CD4-positive, CD25-positive, alpha-beta regulatory T cell (primary cell): ENCODE measurements around the gene DEPDC4. TPM values are rescaled to one million over a fixed set of nuclear protein-coding genes. Genes with fewer than 3 reads are reported as not detected.
"Not testable (repeated sequence)": the region's sequence is repeated elsewhere in the genome, so short reads cannot be mapped to it uniquely, and the experiment has no call there.

Experiments used
- ATAC-seq, 2 donors: fragments of 150-1000 bp; cut with Tn5 transposase; one replicate each; pipeline ENCODE4 v1.10.0; 2021; ENCODE audit warnings: low read depth in 2 of 2, moderate number of reproducible peaks in 2 of 2, moderate library complexity in 1 of 2
- DNase-seq, 3 donors: peaks; one replicate each; pipeline versions ENCODE4 v3.0.0 to v3.0.0-alpha.2; 2012 to 2022; ENCODE audit warnings: mixed read lengths in 1 of 3
- H3K27ac ChIP-seq: one replicate; pipeline ENCODE4 v1.7.0; 2013; ENCODE audit warnings: mild to moderate bottlenecking, low read length; ENCODE audit not compliant: insufficient read depth, poor library complexity, severe bottlenecking
- H3K27me3 ChIP-seq: one replicate; pipeline ENCODE4 v1.7.0; 2013; ENCODE audit warnings: low read length; ENCODE audit not compliant: control insufficient read depth, insufficient read depth
- H3K36me3 ChIP-seq: one replicate; pipeline ENCODE4 v1.7.0; 2013; ENCODE audit warnings: mild to moderate bottlenecking, low read length, moderate library complexity; ENCODE audit not compliant: control insufficient read depth, insufficient read depth
- H3K4me1 ChIP-seq: 2 replicates; pipeline ENCODE4 v1.7.0; 2013; ENCODE audit warnings: mild to moderate bottlenecking, low read length; ENCODE audit not compliant: insufficient read depth, control insufficient read depth, poor library complexity, severe bottlenecking
- H3K4me3 ChIP-seq: one replicate; pipeline ENCODE4 v1.7.0; 2013; ENCODE audit warnings: low read depth, mild to moderate bottlenecking, low read length, moderate library complexity
- H3K9me3 ChIP-seq, 2 experiments: 1 replicate in 1 of 2; 2 replicates in 1 of 2; pipeline ENCODE4 v1.7.0; 2013; ENCODE audit warnings: low read length in 2 of 2, mild to moderate bottlenecking in 1 of 2, moderate library complexity in 1 of 2; ENCODE audit not compliant: control insufficient read depth in 2 of 2
- H3K27ac Mint-ChIP-seq, 3 donors: one replicate each; pipeline ENCODE4 v1.8.0; 2020 to 2022; ENCODE audit warnings: mild to moderate bottlenecking in 3 of 3, mixed read lengths in 3 of 3, moderate library complexity in 2 of 3
- H3K27me3 Mint-ChIP-seq: one replicate; pipeline ENCODE4 v1.8.0; 2022; ENCODE audit warnings: mild to moderate bottlenecking, mixed read lengths
- H3K36me3 Mint-ChIP-seq: one replicate; pipeline ENCODE4 v1.8.0; 2020; ENCODE audit warnings: mixed read lengths
- H3K4me1 Mint-ChIP-seq, 4 donors: one replicate each; pipeline ENCODE4 v1.8.0; 2020 to 2022; ENCODE audit warnings: mixed read lengths in 4 of 4, mild to moderate bottlenecking in 1 of 4
- H3K4me3 Mint-ChIP-seq, 4 donors: one replicate each; pipeline ENCODE4 v1.8.0; 2020 to 2022; ENCODE audit warnings: mild to moderate bottlenecking in 4 of 4, mixed read lengths in 4 of 4, moderate library complexity in 3 of 4
- H3K9me3 Mint-ChIP-seq, 7 donors: one replicate each; pipeline ENCODE4 v1.8.0; 2020 to 2022; ENCODE audit warnings: mixed read lengths in 7 of 7, mild to moderate bottlenecking in 3 of 7, moderate library complexity in 2 of 7
- polyA plus RNA-seq, 4 donors: library from polyadenylated mRNA; unstranded; fragments of 300-500 nt; fragmentation: Illumina TruSeq; gene quantifications; one replicate each; pipeline ENCODE4 v1.2.3, GENCODE V29; 2021
- total RNA-seq: library from RNA; stranded (reverse); gene quantifications from one replicate; pipeline ENCODE4 v1.2.3, GENCODE V29; 2022

The DEPDC4 gene
- total and polyA plus RNA-seq, 5 donors from 2014 or later: 0.31 to 1.1 (median 0.50) TPM; not detected in 2

- no peaks in the 10 kb centered on the region for H3K36me3 Mint-ChIP-seq
- Histone ChIP-seq H3K4me3 (no peak overlapping the region), H3K4me1 (no peaks in the 10 kb centered on the region), H3K27me3 (no peaks in the 10 kb centered on the region), H3K27ac (no peak overlapping the region), H3K9me3 (no peaks in the 10 kb centered on the region), H3K36me3 (no peaks in the 10 kb centered on the region)
- ATAC-seq (no peak), DNase-seq (no peak)
- peaks cover 0 to 2% (median 0%) of the 10 kb centered on the region in 7 donors for H3K9me3 Mint-ChIP-seq
- H3K4me3 Mint-ChIP-seq: no peak overlapping the region
- no peak overlapping the region for H3K27ac Mint-ChIP-seq
- H3K4me1 Mint-ChIP-seq: no peaks in the 10 kb centered on the region
- no peaks in the 10 kb centered on the region for H3K27me3 Mint-ChIP-seq
Measured at GRCh38 chr12:100239589-100239988, 27.3 kb downstream of the DEPDC4 start.

- peaks cover 0 to 2% (median 0%) of the 10 kb centered on the region in 7 donors for H3K9me3 Mint-ChIP-seq
- H3K4me1 Mint-ChIP-seq: no peaks in the 10 kb centered on the region
- H3K27ac Mint-ChIP-seq: no peak overlapping the region
- Histone ChIP-seq H3K4me1 (no peaks in the 10 kb centered on the region), H3K27me3 (no peaks in the 10 kb centered on the region), H3K27ac (no peak overlapping the region), H3K36me3 (no peaks in the 10 kb centered on the region), H3K9me3 (no peaks in the 10 kb centered on the region), H3K4me3 (no peak overlapping the region)
- no peaks in the 10 kb centered on the region for H3K27me3 Mint-ChIP-seq
- ATAC-seq: no peak
- H3K4me3 Mint-ChIP-seq: no peak overlapping the region
- no peaks in the 10 kb centered on the region for H3K36me3 Mint-ChIP-seq
- DNase-seq: no peak
Measured at GRCh38 chr12:100238801-100239200, 28.1 kb downstream of the DEPDC4 start.

GRCh38 chr12:100234591-100235304 is 32.1 kb downstream of the DEPDC4 start:
- no peaks in the 10 kb centered on the region for H3K4me1 ChIP-seq
- no peak overlapping the region for H3K27ac ChIP-seq
- peak in 2 of 3 donors; percentile 21 to 46 for DNase-seq
- H3K9me3 ChIP-seq: no peaks in the 10 kb centered on the region
- no peak overlapping the region for H3K27ac Mint-ChIP-seq
- no peak overlapping the region for H3K4me3 ChIP-seq
- no peaks in the 10 kb centered on the region for H3K4me1 Mint-ChIP-seq
- no peaks in the 10 kb centered on the region for H3K27me3 ChIP-seq
- no peak for ATAC-seq
- no peaks in the 10 kb centered on the region for H3K9me3 Mint-ChIP-seq
- H3K36me3 ChIP-seq: no peaks in the 10 kb centered on the region
- no peaks in the 10 kb centered on the region for H3K36me3 Mint-ChIP-seq
- H3K4me3 Mint-ChIP-seq: no peak overlapping the region
- H3K27me3 Mint-ChIP-seq: peaks cover 4% of the 10 kb centered on the region

GRCh38 chr12:100234166-100234565 is 32.7 kb downstream of the DEPDC4 start:
- Histone ChIP-seq H3K4me3 (no peak overlapping the region), H3K27me3 (no peaks in the 10 kb centered on the region), H3K36me3 (no peaks in the 10 kb centered on the region), H3K9me3 (no peaks in the 10 kb centered on the region), H3K27ac (no peak overlapping the region), H3K4me1 (no peaks in the 10 kb centered on the region)
- Mint-ChIP-seq H3K36me3 (no peaks in the 10 kb centered on the region), H3K9me3 (no peaks in the 10 kb centered on the region), H3K4me3 (no peak overlapping the region), H3K27me3 (peaks cover 4% of the 10 kb centered on the region), H3K27ac (no peak overlapping the region), H3K4me1 (peaks cover 0 to under 1% (median 0%) of the 10 kb centered on the region in 4 donors)
- DNase-seq (no peak), ATAC-seq (no peak)

- not testable (repeated sequence) for H3K36me3 Mint-ChIP-seq, H3K27me3 ChIP-seq, DNase-seq, H3K9me3 Mint-ChIP-seq, H3K4me1 Mint-ChIP-seq, H3K9me3 ChIP-seq, H3K4me3 Mint-ChIP-seq, ATAC-seq, H3K4me3 ChIP-seq, H3K4me1 ChIP-seq, H3K27ac Mint-ChIP-seq, H3K36me3 ChIP-seq, H3K27ac ChIP-seq, H3K27me3 Mint-ChIP-seq
Measured at GRCh38 chr12:100231873-100232272, 35.0 kb downstream of the DEPDC4 start.

- no peaks in the 10 kb centered on the region for H3K9me3 Mint-ChIP-seq
- peaks cover 0 to 2% (median 0%) of the 10 kb centered on the region in 4 donors for H3K4me1 Mint-ChIP-seq
- H3K36me3 Mint-ChIP-seq: peaks cover 6% of the 10 kb centered on the region
- no peak for ATAC-seq
- no peak for DNase-seq
- no peaks in the 10 kb centered on the region for H3K4me1 ChIP-seq
- no peak overlapping the region for H3K4me3 Mint-ChIP-seq
- no peak overlapping the region for H3K4me3 ChIP-seq
- H3K27me3 Mint-ChIP-seq: peaks cover 4% of the 10 kb centered on the region
- peaks cover 8% of the 10 kb centered on the region for H3K36me3 ChIP-seq
- peak overlapping the region in 1 of 3 donors; percentile 19 for H3K27ac Mint-ChIP-seq
- H3K9me3 ChIP-seq: no peaks in the 10 kb centered on the region
- H3K27me3 ChIP-seq: no peaks in the 10 kb centered on the region
- no peak overlapping the region for H3K27ac ChIP-seq
Measured at GRCh38 chr12:100229876-100230275, 37.0 kb downstream of the DEPDC4 start.

GRCh38 chr12:100229036-100229635 is 37.7 kb downstream of the DEPDC4 start:
- DNase-seq (peak in 1 of 3 donors; percentile 26), ATAC-seq (no peak)
- no peak overlapping the region for H3K4me3 Mint-ChIP-seq
- peaks cover 6% of the 10 kb centered on the region for H3K36me3 Mint-ChIP-seq
- Histone ChIP-seq H3K4me1 (no peaks in the 10 kb centered on the region), H3K36me3 (peaks cover 14% of the 10 kb centered on the region), H3K4me3 (no peak overlapping the region), H3K27ac (no peak overlapping the region), H3K27me3 (no peaks in the 10 kb centered on the region), H3K9me3 (no peaks in the 10 kb centered on the region)
- H3K9me3 Mint-ChIP-seq: no peaks in the 10 kb centered on the region
- H3K27me3 Mint-ChIP-seq: peaks cover 4% of the 10 kb centered on the region
- peaks cover 0 to 2% (median 0%) of the 10 kb centered on the region in 4 donors for H3K4me1 Mint-ChIP-seq
- H3K27ac Mint-ChIP-seq: no peak overlapping the region

- no peaks in the 10 kb centered on the region for H3K27me3 Mint-ChIP-seq
- H3K4me3 Mint-ChIP-seq: no peak overlapping the region
- no peak for ATAC-seq
- Histone ChIP-seq H3K36me3 (peaks cover 43% of the 10 kb centered on the region), H3K27me3 (no peaks in the 10 kb centered on the region), H3K4me3 (no peak overlapping the region), H3K27ac (no peak overlapping the region), H3K9me3 (no peaks in the 10 kb centered on the region), H3K4me1 (no peaks in the 10 kb centered on the region)
- H3K4me1 Mint-ChIP-seq: peaks cover 0 to 4% (median under 1%) of the 10 kb centered on the region in 4 donors
- peaks cover 18% of the 10 kb centered on the region for H3K36me3 Mint-ChIP-seq
- H3K9me3 Mint-ChIP-seq: no peaks in the 10 kb centered on the region
- no peak for DNase-seq
- H3K27ac Mint-ChIP-seq: no peak overlapping the region
Measured at GRCh38 chr12:100225491-100225890, 41.4 kb downstream of the DEPDC4 start.
